OCI-LY1 (cell line): ENCODE data around the gene MACIR.

Source experiments
- H2AFZ ChIP-seq: fragments of 200-600 bp; sonication (generic), shearing (Covaris generic); 2 replicates; pipeline ENCODE4 v1.6.0; 2014; ENCODE audit warnings: antibody characterized with exemption, mild to moderate bottlenecking, low read length
- H3F3A ChIP-seq: fragments of 200-600 bp; sonication (generic), shearing (Covaris generic); 2 replicates; pipeline ENCODE4 v1.6.0; 2014; ENCODE audit warnings: mild to moderate bottlenecking, antibody characterized with exemption, low read length, moderate library complexity; ENCODE audit not compliant: insufficient read depth
- H3K27ac ChIP-seq: fragments of 200-600 bp; sonication (generic); 2 replicates; pipeline ENCODE4 v1.5.1; 2014; ENCODE audit warnings: low read length, mixed run types, mild to moderate bottlenecking, low read depth; ENCODE audit not compliant: poor library complexity, severe bottlenecking
- H3K27me3 ChIP-seq: fragments of 200-600 bp; sonication (generic); 2 replicates; pipeline ENCODE4 v1.6.0; 2014; ENCODE audit warnings: antibody characterized with exemption, mild to moderate bottlenecking, low read length, moderate library complexity; ENCODE audit not compliant: insufficient read depth
- H3K36me3 ChIP-seq: fragments of 200-600 bp; sonication (generic); 2 replicates; pipeline ENCODE4 v1.6.1; 2014; ENCODE audit warnings: mild to moderate bottlenecking, antibody characterized with exemption, low read length, moderate library complexity, mixed read lengths; ENCODE audit not compliant: insufficient read depth
- H3K4me1 ChIP-seq: fragments of 200-600 bp; sonication (generic); 2 replicates; pipeline ENCODE4 v1.5.1; 2014; ENCODE audit warnings: mild to moderate bottlenecking, low read length, moderate library complexity; ENCODE audit not compliant: insufficient read depth, severe bottlenecking
- H3K4me2 ChIP-seq: fragments of 200-600 bp; sonication (generic), shearing (Covaris generic); 2 replicates; pipeline ENCODE4 v1.6.1; 2014; ENCODE audit warnings: low read length
- H3K4me3 ChIP-seq: fragments of 200-600 bp; sonication (generic); 2 replicates; pipeline ENCODE4 v1.5.1; 2014; ENCODE audit warnings: low read length, low read depth, mild to moderate bottlenecking, mixed read lengths; ENCODE audit not compliant: poor library complexity, severe bottlenecking
- H3K79me2 ChIP-seq: fragments of 200-600 bp; shearing (Covaris generic); 2 replicates; pipeline ENCODE4 v1.6.1; 2016; ENCODE audit warnings: mixed run types, low read length, mixed read lengths; ENCODE audit not compliant: insufficient read depth
- H3K9ac ChIP-seq: fragments of 200-600 bp; sonication (generic), shearing (Covaris generic); 2 replicates; pipeline ENCODE4 v1.6.1; 2014; ENCODE audit warnings: mild to moderate bottlenecking, low read length, mixed read lengths
- H3K9me2 ChIP-seq: fragments of 200-600 bp; sonication (generic), shearing (Covaris generic); 2 replicates; pipeline ENCODE4 v1.6.1; 2014; ENCODE audit warnings: low read depth, mild to moderate bottlenecking, low read length, mixed read lengths
- H3K9me3 ChIP-seq: fragments of 200-600 bp; shearing (Covaris generic); 2 replicates; pipeline ENCODE4 v1.6.1; 2014; ENCODE audit warnings: low read length, mixed read lengths
- H4K20me1 ChIP-seq: fragments of 200-600 bp; sonication (generic), shearing (Covaris generic); 2 replicates; pipeline ENCODE4 v1.6.0; 2016; ENCODE audit warnings: mild to moderate bottlenecking, low read length; ENCODE audit not compliant: insufficient read depth
- CTCF ChIP-seq: fragments of 200-600 bp; sonication (generic), shearing (Covaris generic); IDR thresholded peaks from 2 replicates; pipeline ENCODE4 v1.5.1; 2017; ENCODE audit warnings: mild to moderate bottlenecking, antibody characterized with exemption, low read length, moderate library complexity, mixed read lengths
- EZH2 ChIP-seq: fragments of 200-600 bp; sonication (generic), shearing (Covaris generic); IDR thresholded peaks from 2 replicates; pipeline ENCODE4 v1.8.0; 2017; ENCODE audit warnings: borderline replicate concordance, mixed run types, mild to moderate bottlenecking, antibody characterized with exemption, low read length, moderate library complexity, mixed read lengths

The MACIR gene

GRCh38 chr5:103315455-103315854 lies 56.9 kb downstream of the MACIR start:
- TF ChIP-seq EZH2 (no peak), CTCF (no peak)
- Histone ChIP-seq H3K79me2 (no peaks in the 10 kb centered on the region), H3K27me3 (no peaks in the 10 kb centered on the region), H2AFZ (no peak overlapping the region), H3K4me1 (no peaks in the 10 kb centered on the region), H3K27ac (no peak overlapping the region), H3K36me3 (no peaks in the 10 kb centered on the region), H3K4me3 (no peak overlapping the region), H3K9me3 (no peaks in the 10 kb centered on the region), H3K9me2 (no peaks in the 10 kb centered on the region), H3F3A (no peaks in the 10 kb centered on the region), H4K20me1 (no peaks in the 10 kb centered on the region), H3K4me2 (no peak overlapping the region), H3K9ac (no peak overlapping the region)

- Histone ChIP-seq H3K4me3 (no peak overlapping the region), H3K9me2 (no peaks in the 10 kb centered on the region), H3K4me1 (no peaks in the 10 kb centered on the region), H4K20me1 (no peaks in the 10 kb centered on the region), H3K9ac (no peak overlapping the region), H3K9me3 (no peaks in the 10 kb centered on the region), H3K27ac (no peak overlapping the region), H3K36me3 (no peaks in the 10 kb centered on the region), H3K4me2 (no peak overlapping the region), H3K27me3 (no peaks in the 10 kb centered on the region), H3K79me2 (no peaks in the 10 kb centered on the region), H2AFZ (no peak overlapping the region), H3F3A (no peaks in the 10 kb centered on the region)
- TF ChIP-seq EZH2 (no peak), CTCF (no peak)
These were observed 68.9 kb downstream of the MACIR start for GRCh38 chr5:103327451-103327850.

GRCh38 chr5:103327893-103328292 lies 69.3 kb downstream of the MACIR start:
- Histone ChIP-seq H3K9ac (no peak overlapping the region), H3K27ac (no peak overlapping the region), H3K36me3 (no peaks in the 10 kb centered on the region), H2AFZ (no peak overlapping the region), H3K79me2 (no peaks in the 10 kb centered on the region), H3F3A (no peaks in the 10 kb centered on the region), H3K9me3 (no peaks in the 10 kb centered on the region), H3K4me1 (no peaks in the 10 kb centered on the region), H4K20me1 (no peaks in the 10 kb centered on the region), H3K4me2 (no peak overlapping the region), H3K4me3 (no peak overlapping the region), H3K9me2 (no peaks in the 10 kb centered on the region), H3K27me3 (no peaks in the 10 kb centered on the region)
- TF ChIP-seq EZH2 (no peak), CTCF (no peak)
